Measurements from ENCODE around the gene AFF2.

The AFF2 gene

GRCh38 chrX:148577741-148578140, 77.3 kb downstream of the AFF2 start:
- Histone ChIP-seq H3K4me1 (ENCODE audit: control insufficient read depth in 1 of 2, insufficient read depth in 1 of 2, low read depth in 1 of 2, low read length in 1 of 2) (peaks cover 5 to 12% of the 10 kb centered on the region in 2 experiments), H3K27ac (no peak overlapping the region), H3K4me3 (ENCODE audit: low read depth in 1 of 2, low read length in 1 of 2) (no peak overlapping the region), H3K36me3 (no peaks in the 10 kb centered on the region), H3K27me3 (no peaks in the 10 kb centered on the region), H3K9me3 (no peaks in the 10 kb centered on the region)
- no peak for TF ChIP-seq CTCF (IDR thresholded peaks at IDR 0.05)

- Histone ChIP-seq H3K4me3 (ENCODE audit: low read depth in 1 of 2, low read length in 1 of 2) (no peak overlapping the region), H3K36me3 (no peaks in the 10 kb centered on the region), H3K27ac (no peak overlapping the region), H3K27me3 (no peaks in the 10 kb centered on the region), H3K4me1 (ENCODE audit: control insufficient read depth in 1 of 2, insufficient read depth in 1 of 2, low read depth in 1 of 2, low read length in 1 of 2) (peaks cover 0 to 5% of the 10 kb centered on the region in 2 experiments), H3K9me3 (no peaks in the 10 kb centered on the region)
- no peak for TF ChIP-seq CTCF (IDR thresholded peaks at IDR 0.05)
Measured at GRCh38 chrX:148580016-148580415, 79.6 kb downstream of the AFF2 start.

- Histone ChIP-seq H3K27me3 (no peaks in the 10 kb centered on the region), H3K9me3 (no peaks in the 10 kb centered on the region), H3K4me3 (ENCODE audit: low read depth in 1 of 2, low read length in 1 of 2) (no peak overlapping the region), H3K4me1 (ENCODE audit: control insufficient read depth in 1 of 2, insufficient read depth in 1 of 2, low read depth in 1 of 2, low read length in 1 of 2) (peaks cover 5 to 9% of the 10 kb centered on the region in 2 experiments), H3K27ac (no peak overlapping the region), H3K36me3 (no peaks in the 10 kb centered on the region)
- TF ChIP-seq CTCF (IDR thresholded peaks at IDR 0.05) = no peak
Measured at GRCh38 chrX:148582353-148582752, 81.9 kb downstream of the AFF2 start.

DNA sequence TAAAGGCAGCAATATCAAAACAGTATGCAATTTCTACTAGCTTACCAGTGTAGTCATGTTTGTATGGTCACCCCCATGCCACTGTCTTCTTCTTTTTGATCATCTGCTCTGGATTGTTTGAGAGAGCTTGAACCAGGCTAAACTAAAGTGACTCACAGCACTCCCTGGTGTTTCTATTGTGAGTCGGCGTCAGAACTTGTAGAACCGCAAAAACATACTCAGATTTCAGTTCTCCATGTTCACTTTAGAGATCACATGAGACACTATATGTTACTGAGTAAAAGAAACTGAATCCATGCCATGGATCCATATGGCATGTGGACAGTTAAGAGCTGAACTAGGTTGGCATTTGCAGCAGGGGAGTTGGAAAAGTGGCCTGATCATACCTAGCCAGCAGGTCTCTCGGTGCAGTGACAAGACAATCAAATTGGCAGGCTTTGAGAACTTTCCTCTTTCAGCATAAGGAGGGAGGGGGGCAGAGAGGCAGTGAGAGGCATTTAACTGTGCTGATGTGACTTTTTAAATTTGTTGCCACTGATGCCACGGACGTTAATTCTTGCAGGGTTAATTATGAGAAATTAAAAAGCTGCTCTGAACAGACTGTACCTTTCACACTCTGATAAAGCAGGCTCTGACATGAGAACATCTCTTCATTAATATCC, 88.4 kb downstream of the AFF2 start:
- no peak for TF ChIP-seq CTCF (IDR thresholded peaks at IDR 0.05)
- Histone ChIP-seq H3K27ac (no peak overlapping the region), H3K9me3 (no peaks in the 10 kb centered on the region), H3K27me3 (no peaks in the 10 kb centered on the region), H3K4me3 (ENCODE audit: low read depth in 1 of 2, low read length in 1 of 2) (no peak overlapping the region), H3K4me1 (ENCODE audit: control insufficient read depth in 1 of 2, insufficient read depth in 1 of 2, low read depth in 1 of 2, low read length in 1 of 2) (peaks cover 33 to 45% of the 10 kb centered on the region in 2 experiments), H3K36me3 (no peaks in the 10 kb centered on the region)

- H3K4me3 ChIP-seq (ENCODE audit: low read depth in 1 of 2, low read length in 1 of 2) = no peak overlapping the region
- peaks cover 40 to 48% of the 10 kb centered on the region in 2 experiments for H3K4me1 ChIP-seq (ENCODE audit: control insufficient read depth in 1 of 2, insufficient read depth in 1 of 2, low read depth in 1 of 2, low read length in 1 of 2)
- no peaks in the 10 kb centered on the region for H3K36me3 ChIP-seq
- no peak for TF ChIP-seq CTCF (IDR thresholded peaks at IDR 0.05)
- H3K27ac ChIP-seq = peak overlapping the region; percentile 70
- H3K27me3 ChIP-seq = no peaks in the 10 kb centered on the region
- H3K9me3 ChIP-seq = no peaks in the 10 kb centered on the region
Measured at GRCh38 chrX:148592595-148592994, 92.2 kb downstream of the AFF2 start.
